ENCODE data around the gene ARMCX6.
"Not testable (repeated sequence)": the region's sequence is repeated elsewhere in the genome, so short reads cannot be mapped to it uniquely, and the experiment has no call there.

Gene ARMCX6

DNA sequence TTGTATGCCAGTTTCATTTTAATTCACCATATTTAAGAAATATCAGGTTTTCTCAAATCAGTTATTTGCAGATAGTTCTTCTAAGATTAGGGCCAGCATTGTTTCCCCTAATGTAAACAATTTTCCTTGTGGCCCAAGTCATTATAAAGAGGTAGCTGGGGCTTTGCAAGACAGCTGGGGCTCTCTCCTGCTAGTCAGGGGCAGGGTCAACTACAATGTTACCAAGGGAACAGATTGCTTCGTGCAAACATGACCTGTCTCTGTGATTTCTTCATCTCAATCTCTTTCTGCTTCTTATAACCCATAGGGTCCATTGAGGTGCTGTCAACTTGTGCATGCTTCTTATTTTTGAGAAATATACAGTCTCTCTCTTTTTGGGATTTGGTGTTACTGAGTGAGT, 12.1 kb downstream of the ARMCX6 start:
- no peak overlapping the region for H3K9ac ChIP-seq (ENCODE audit: low read length)
- H3K9me3 ChIP-seq (ENCODE audit: low read length), result no peaks in the 10 kb centered on the region
- H3K9me2 ChIP-seq (ENCODE audit: low read depth, low read length), result no peaks in the 10 kb centered on the region
- H3F3A ChIP-seq (ENCODE audit: insufficient read depth, low read length), result no peaks in the 10 kb centered on the region
- H3K4me1 ChIP-seq (ENCODE audit: insufficient read depth, low read length, severe bottlenecking), result no peaks in the 10 kb centered on the region
- no peak overlapping the region for H3K4me2 ChIP-seq (ENCODE audit: low read length)
- no peaks in the 10 kb centered on the region for H3K36me3 ChIP-seq (ENCODE audit: insufficient read depth, low read length)
- no peaks in the 10 kb centered on the region for H3K27me3 ChIP-seq (ENCODE audit: insufficient read depth, low read length)
- no peak overlapping the region for H2AFZ ChIP-seq (ENCODE audit: low read length)
- TF ChIP-seq EZH2 (IDR thresholded peaks at IDR 0.05; ENCODE audit: borderline replicate concordance, low read length), result no peak
- TF ChIP-seq, protein P1, sequence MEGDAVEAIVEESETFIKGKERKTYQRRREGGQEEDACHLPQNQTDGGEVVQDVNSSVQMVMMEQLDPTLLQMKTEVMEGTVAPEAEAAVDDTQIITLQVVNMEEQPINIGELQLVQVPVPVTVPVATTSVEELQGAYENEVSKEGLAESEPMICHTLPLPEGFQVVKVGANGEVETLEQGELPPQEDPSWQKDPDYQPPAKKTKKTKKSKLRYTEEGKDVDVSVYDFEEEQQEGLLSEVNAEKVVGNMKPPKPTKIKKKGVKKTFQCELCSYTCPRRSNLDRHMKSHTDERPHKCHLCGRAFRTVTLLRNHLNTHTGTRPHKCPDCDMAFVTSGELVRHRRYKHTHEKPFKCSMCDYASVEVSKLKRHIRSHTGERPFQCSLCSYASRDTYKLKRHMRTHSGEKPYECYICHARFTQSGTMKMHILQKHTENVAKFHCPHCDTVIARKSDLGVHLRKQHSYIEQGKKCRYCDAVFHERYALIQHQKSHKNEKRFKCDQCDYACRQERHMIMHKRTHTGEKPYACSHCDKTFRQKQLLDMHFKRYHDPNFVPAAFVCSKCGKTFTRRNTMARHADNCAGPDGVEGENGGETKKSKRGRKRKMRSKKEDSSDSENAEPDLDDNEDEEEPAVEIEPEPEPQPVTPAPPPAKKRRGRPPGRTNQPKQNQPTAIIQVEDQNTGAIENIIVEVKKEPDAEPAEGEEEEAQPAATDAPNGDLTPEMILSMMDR (IDR thresholded peaks at IDR 0.05; ENCODE audit: low read length), result no peak
- H4K20me1 ChIP-seq (ENCODE audit: insufficient read depth, low read length), result no peaks in the 10 kb centered on the region
- no peaks in the 10 kb centered on the region for H3K79me2 ChIP-seq (ENCODE audit: insufficient read depth, low read length)
- no peak overlapping the region for H3K4me3 ChIP-seq (ENCODE audit: low read depth, low read length, poor library complexity, severe bottlenecking)
- no peak overlapping the region for H3K27ac ChIP-seq (ENCODE audit: low read depth, low read length, poor library complexity, severe bottlenecking)

DNA sequence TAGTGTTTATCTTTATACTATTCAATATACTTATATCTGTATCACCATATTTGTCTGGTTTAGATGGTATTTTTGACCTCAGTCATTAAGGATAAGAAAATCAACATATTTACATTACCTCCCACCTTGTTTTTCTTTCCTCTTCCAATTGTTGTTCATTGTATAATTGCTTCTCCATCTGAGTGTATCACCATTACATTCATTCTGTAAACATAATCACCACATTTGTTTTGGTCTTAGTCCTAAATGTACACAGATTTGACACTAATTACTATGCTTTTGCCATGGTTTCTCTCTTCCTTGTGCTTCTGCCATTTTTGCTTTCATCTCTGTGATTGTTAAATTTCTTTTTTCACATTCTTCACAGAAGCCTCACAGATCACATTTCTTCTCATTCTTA, 12.7 kb downstream of the ARMCX6 start:
- Histone ChIP-seq H4K20me1 (ENCODE audit: insufficient read depth, low read length) (no peaks in the 10 kb centered on the region), H3K79me2 (ENCODE audit: insufficient read depth, low read length) (no peaks in the 10 kb centered on the region), H3K36me3 (ENCODE audit: insufficient read depth, low read length) (no peaks in the 10 kb centered on the region), H3K4me1 (ENCODE audit: insufficient read depth, low read length, severe bottlenecking) (no peaks in the 10 kb centered on the region), H3K4me3 (ENCODE audit: low read depth, low read length, poor library complexity, severe bottlenecking) (no peak overlapping the region), H3K9me3 (ENCODE audit: low read length) (no peaks in the 10 kb centered on the region), H3K27me3 (ENCODE audit: insufficient read depth, low read length) (no peaks in the 10 kb centered on the region), H3F3A (ENCODE audit: insufficient read depth, low read length) (no peaks in the 10 kb centered on the region), H3K9me2 (ENCODE audit: low read depth, low read length) (no peaks in the 10 kb centered on the region), H3K9ac (ENCODE audit: low read length) (no peak overlapping the region), H3K4me2 (ENCODE audit: low read length) (no peak overlapping the region), H3K27ac (ENCODE audit: low read depth, low read length, poor library complexity, severe bottlenecking) (no peak overlapping the region), H2AFZ (ENCODE audit: low read length) (no peak overlapping the region)
- TF ChIP-seq, protein P1 (IDR thresholded peaks at IDR 0.05; ENCODE audit: low read length), result no peak
- no peak for TF ChIP-seq EZH2 (IDR thresholded peaks at IDR 0.05; ENCODE audit: borderline replicate concordance, low read length)

DNA sequence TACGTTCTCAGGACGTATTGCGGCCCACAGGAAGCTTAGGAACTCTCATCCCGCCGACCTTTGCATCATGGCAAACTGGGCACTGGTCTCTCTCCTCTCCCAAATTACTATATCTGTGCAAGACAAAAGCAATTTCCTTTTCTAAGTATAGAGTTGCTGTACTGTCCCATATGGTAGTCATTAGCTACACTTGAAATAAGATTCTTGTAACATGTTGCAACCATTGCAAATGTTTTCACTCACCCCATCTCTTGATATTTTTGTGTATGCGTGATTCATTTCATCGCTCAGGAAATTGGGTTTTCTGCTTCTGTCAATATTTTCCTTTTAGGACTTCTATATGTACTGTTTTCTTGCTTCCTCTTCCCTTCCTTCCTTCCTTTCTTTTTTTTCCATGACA, 15.7 kb downstream of the ARMCX6 start:
- Histone ChIP-seq H3K9me3 (ENCODE audit: low read length) (no peaks in the 10 kb centered on the region), H3K79me2 (ENCODE audit: insufficient read depth, low read length) (no peaks in the 10 kb centered on the region), H3K4me1 (ENCODE audit: insufficient read depth, low read length, severe bottlenecking) (no peaks in the 10 kb centered on the region), H3K36me3 (ENCODE audit: insufficient read depth, low read length) (no peaks in the 10 kb centered on the region), H3K9ac (ENCODE audit: low read length) (no peak overlapping the region), H3K4me2 (ENCODE audit: low read length) (no peak overlapping the region), H4K20me1 (ENCODE audit: insufficient read depth, low read length) (no peaks in the 10 kb centered on the region), H2AFZ (ENCODE audit: low read length) (no peak overlapping the region), H3K27ac (ENCODE audit: low read depth, low read length, poor library complexity, severe bottlenecking) (no peak overlapping the region), H3K4me3 (ENCODE audit: low read depth, low read length, poor library complexity, severe bottlenecking) (no peak overlapping the region), H3K27me3 (ENCODE audit: insufficient read depth, low read length) (no peaks in the 10 kb centered on the region), H3K9me2 (ENCODE audit: low read depth, low read length) (no peaks in the 10 kb centered on the region), H3F3A (ENCODE audit: insufficient read depth, low read length) (no peaks in the 10 kb centered on the region)
- no peak for TF ChIP-seq EZH2 (IDR thresholded peaks at IDR 0.05; ENCODE audit: borderline replicate concordance, low read length)
- TF ChIP-seq, protein P1 (IDR thresholded peaks at IDR 0.05; ENCODE audit: low read length), result no peak

DNA sequence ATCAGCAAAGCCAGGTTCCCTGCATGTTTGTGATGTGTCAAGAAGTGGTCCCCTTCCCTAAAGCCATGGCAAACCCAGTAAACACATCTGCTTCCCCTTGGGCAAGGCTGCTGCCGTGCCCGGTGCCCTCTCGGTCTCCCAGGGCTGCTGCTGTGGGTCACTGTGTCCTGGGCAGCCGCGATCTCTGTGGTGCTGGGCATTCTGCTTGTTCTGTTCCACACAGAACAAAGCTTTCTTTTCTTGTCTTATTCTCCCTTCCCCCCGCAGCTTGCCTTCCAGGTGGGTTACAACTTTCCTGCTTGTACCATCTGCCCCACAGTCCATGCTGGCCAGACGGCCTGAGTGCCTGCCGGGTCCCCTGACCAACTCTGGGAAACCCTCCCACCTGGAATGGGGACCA, 18.2 kb downstream of the ARMCX6 start:
- not testable (repeated sequence) for H3F3A ChIP-seq (ENCODE audit: insufficient read depth, low read length); H3K9me2 ChIP-seq (ENCODE audit: low read depth, low read length); H3K4me2 ChIP-seq (ENCODE audit: low read length); H3K36me3 ChIP-seq (ENCODE audit: insufficient read depth, low read length); H3K9ac ChIP-seq (ENCODE audit: low read length); H3K27ac ChIP-seq (ENCODE audit: low read depth, low read length, poor library complexity, severe bottlenecking); H2AFZ ChIP-seq (ENCODE audit: low read length); H4K20me1 ChIP-seq (ENCODE audit: insufficient read depth, low read length); H3K4me1 ChIP-seq (ENCODE audit: insufficient read depth, low read length, severe bottlenecking); H3K4me3 ChIP-seq (ENCODE audit: low read depth, low read length, poor library complexity, severe bottlenecking); H3K79me2 ChIP-seq (ENCODE audit: insufficient read depth, low read length); H3K9me3 ChIP-seq (ENCODE audit: low read length); H3K27me3 ChIP-seq (ENCODE audit: insufficient read depth, low read length)
